Measurements from ENCODE around the gene SMAD6.

- TF ChIP-seq PRDM1 (tag by site-specific recombination; IDR thresholded peaks at IDR 0.05) (no peak), ZNF777 (tag by site-specific recombination; IDR thresholded peaks at IDR 0.05; ENCODE audit: borderline replicate concordance) (no peak), ZNF670 (tag by site-specific recombination; IDR thresholded peaks at IDR 0.05; ENCODE audit: low read depth) (no peak), ZNF785 (tag by site-specific recombination; IDR thresholded peaks at IDR 0.05) (no peak), TCF7L2 (IDR thresholded peaks at IDR 0.05; ENCODE audit: borderline replicate concordance, low read depth, low read length) (no peak), ZNF76 (tag by site-specific recombination; IDR thresholded peaks at IDR 0.05; ENCODE audit: borderline replicate concordance, low read depth) (no peak), CTCF (tag by site-specific recombination; IDR thresholded peaks at IDR 0.05) (no peak)
These were observed 106.3 kb downstream of the SMAD6 start for GRCh38 chr15:66808181-66808824.
